C1 segment of cervical spinal cord (tissue), 14 donors: ENCODE results near the gene SPON2.

Experiments
- DNase-seq, 14 donors: peaks; one replicate each; lab custom pipeline; 2025; lab: John Stamatoyannopoulos, UW

Gene SPON2

DNA sequence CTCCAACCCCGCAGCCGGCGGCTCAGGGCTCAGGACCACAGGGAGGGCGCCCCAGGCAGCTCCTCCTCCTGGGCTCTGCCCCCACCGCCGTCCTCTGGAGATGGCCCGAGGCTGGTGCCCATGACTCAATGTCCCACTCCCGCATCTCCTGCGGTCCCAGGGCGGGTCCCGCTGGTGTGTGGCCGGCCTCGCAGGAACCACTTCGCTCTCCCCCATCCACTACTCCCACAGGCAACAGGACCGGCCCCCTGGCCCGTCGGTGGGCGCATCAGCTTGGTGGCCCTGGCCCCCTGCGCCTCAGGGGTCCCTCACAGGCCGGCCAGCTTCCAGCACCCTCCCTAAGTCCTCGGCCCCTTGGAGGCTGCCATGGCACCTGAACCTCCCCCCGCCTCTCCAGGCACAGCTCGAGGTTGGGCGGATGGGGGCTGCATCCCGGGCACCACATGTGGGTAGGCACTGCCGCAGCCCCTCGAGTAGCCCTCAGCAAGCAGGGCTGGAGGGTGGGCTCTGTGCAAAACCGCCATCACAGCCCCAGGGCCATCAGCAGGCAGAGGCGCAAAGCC lies 22.8 kb upstream of the SPON2 start:
- DNase-seq, result no peak

DNA sequence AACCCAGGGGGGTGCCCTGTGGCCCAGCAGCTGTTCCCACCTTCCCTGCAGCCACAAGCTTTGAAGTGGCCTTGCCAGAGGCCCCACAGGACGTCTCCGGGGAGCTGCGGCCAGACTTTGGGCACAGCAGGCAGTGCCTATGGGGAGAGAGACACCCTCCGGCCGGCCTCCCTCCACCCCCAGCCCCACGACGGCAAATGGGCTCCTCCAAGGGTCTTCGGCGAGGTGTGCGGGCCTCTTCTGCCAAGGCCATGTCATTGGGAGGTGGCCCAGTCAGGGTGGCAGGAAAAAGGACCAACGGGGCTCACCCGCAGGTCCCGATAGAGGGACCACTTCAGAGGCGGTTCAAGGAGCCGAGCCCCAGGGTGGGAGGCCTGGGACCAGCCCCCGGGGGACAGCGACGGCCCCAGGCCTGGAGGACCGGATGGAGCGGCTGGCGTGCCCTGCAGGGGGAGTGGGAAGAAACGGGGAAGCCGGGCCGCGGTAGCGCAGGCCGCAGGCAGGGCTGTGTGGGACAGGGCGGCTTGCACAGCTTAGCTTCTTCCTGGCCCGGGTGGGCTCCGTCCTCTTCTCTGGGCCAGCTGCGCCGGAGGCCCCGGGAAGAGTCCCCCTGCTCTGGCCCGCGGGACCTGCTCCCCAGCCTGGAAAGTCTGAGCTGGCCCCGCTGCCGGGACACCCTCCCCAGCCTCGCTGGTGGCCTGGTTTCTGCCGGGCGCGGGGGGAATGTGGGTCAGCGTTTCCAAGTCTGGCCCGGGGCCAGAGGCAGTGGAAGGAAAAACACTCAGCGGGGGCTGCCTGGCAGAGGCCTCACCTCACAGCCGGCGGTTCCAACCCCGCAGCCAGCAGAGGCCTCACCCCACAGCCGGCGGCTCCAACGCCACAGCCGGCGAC lies 21.9 kb upstream of the SPON2 start:
- DNase-seq, result peak in 8 of 14 donors; percentile 12 to 89 (median 29)

DNA sequence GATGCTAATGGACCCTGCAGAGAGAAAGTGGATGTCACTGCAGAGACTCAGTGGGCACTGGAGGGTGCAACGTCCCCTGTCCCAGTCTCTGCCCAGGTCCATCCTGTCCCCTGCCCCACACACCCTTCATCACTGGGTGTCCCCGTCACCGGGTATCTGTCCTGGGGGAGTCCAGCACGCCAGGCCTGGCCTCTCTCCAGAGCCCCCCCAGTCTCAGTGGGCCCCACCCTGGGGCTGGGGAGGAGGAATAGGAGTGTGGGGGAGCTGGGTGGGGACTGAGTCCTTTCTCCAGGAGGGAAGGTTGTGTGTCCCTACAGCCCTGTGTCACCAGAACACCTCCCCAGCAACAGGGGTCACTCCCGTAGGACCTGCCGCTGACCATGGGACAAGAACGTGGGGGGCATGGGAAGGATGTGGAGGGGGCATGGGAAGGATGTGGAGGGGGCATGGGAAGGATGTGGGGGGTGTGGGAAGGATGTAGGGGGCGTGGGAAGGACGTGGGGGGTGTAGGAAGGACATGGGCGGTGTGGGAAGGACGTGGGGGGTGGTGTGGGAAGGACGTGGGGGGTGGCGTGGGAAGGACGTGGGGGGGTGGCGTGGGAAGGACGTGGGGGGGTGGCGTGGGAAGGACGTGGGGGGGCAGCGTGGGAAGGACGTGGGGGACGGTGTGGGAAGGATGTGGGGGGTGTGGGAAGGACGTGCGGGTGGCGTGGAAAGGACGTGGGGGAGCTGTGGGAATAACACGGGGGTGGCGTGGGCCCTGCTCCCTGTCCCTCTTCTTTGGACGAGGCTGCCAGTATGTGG lies 21.0 kb upstream of the SPON2 start:
- DNase-seq, result no peak

DNA sequence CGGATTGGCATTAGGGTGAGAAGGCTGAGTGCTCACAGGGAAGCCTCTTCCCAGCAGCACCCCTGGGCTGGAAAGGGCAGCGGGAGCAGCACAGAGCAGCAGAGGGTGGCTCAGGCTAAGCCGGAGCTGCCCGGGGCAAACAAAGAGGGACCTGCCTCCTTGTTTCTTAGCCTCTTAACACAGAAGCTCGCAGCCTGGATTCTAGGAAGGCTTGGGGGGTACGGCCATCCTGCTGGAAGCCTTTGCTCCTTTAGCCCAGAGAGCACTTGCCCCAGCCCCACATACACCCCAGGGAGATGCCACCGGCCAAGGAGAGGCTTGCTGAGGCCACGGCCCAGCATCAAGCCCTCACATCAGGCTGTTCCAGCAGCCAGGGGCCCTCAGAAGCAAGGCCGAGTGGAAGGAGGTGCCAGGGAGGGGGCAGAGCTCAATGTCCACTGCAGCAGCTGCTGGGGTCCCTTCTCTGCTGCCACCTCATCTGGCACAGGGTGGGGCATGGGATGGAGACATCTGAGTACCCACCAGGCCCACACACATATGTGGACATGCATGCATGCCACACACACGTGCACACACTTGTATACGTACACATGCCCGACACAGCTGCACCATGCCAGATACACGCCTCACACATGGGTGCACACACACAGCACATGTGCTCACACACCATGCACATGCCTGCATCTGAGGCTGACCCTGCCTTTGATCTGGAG lies 20.3 kb upstream of the SPON2 start:
- peak in 4 of 14 donors; percentile 62 to 69 (median 66) for DNase-seq

DNA sequence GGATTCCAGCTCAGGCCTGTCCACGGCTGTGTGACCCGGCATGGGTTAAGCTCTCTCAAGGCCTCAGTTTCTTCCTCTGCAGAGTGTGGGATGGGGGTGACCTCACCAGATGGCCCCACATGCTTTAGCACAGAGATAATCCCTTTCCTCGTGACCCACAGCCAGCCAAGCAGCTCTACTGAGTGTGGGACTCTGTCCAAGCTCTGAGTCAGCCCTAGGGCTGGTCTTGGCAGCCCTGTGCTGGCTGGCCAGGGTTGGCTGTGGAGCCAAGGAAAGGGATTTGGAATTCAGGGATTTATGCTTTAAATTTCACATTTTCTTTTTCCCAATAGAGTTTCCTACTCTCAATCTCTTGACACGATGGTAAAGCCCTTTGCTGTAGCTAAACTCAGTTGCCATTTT lies 19.7 kb upstream of the SPON2 start:
- DNase-seq, result peak in 12 of 14 donors; percentile 61 to 94 (median 76)

DNA sequence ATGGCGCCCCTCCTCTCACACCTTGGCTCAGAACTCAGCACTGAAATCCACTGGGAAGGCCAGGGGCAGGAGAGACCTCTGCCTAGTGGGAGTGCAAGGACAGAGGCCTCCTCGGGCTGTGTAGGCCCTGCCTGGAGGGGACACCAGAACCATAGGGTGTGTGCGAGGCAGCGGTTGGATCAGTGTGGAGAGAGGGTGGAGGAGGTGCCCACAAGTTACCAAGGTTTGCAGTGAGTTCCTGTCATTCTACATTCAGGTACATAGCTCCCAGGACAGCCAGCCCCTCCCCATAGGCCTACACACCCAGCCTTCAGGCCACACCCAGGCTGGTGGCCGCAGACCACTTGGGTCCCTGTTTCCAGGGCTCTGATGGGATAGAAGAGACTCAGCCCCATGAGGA lies 19.2 kb upstream of the SPON2 start:
- no peak for DNase-seq

DNA sequence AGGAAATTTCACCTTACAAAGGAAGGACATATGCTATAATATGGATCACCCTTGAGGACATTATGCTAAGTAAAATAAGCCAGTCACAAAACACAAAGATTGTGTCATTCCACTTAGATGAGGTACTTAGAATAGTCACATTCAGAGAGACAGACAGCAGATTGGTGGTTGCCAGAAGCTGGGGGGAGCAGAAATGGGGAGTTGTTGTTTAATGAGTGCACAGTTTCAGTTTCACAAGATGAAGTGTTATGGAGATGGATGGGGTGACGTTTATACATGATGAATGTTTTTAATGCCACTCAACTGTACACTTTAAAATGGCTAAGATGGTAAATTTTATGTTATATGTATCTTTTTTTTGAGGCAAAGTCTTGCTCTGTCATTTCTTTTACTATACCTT lies 14.8 kb upstream of the SPON2 start:
- no peak for DNase-seq

DNA sequence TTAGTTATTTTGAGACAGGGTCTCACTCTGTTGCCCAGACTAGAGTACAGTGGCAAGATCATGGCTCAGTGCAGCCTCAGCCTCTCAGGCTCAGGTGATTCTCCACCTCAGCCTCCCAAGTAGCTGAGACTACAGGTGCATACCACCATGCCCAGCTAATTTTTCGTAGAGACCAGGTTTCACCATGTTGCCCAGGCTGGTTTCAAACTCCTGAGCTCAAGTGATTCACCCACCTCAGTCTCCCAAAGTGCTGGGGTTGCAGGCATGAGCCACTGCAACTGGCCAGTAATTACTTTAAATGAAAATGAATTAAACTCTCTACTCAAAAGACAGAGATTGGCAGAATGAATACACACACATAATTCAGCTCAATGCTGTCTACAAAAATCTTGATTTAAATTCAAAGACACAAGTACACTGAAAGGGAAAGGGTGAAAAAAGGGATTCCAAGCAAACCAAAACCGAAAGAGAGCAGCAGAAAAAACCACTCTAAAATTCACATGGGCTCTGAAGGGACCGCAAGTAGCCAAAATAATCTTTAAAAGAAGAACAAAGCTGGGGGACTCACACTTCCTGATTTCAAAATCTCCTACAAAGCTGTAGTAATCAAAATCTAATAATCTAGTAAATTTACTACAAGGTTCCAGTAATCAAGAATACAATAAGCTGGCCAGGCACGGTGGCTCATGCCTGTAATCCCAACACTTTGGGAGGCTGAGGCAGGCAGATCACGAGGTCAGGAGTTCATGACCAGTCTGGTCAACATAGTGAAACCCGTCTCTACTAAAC lies 11.8 kb upstream of the SPON2 start:
- DNase-seq, result no peak

DNA sequence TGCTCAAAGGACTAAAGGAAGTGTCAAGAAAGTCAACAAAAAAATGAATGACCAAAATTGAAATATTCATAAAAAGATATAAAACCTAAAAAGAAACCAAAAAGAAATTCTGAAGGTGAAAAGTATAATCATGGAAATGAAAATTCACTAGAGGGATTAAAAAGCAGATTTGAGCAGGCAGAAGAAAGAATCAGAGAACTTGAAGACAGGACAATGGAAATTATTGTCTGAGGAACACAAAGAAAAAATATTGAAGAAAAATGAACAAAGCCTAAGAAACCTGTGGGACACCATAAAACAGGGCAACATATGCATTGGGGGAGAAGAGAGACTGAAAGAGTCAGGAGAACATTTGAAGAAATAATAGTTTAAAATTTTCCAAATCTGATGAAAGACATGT lies 9.9 kb upstream of the SPON2 start:
- no peak for DNase-seq

DNA sequence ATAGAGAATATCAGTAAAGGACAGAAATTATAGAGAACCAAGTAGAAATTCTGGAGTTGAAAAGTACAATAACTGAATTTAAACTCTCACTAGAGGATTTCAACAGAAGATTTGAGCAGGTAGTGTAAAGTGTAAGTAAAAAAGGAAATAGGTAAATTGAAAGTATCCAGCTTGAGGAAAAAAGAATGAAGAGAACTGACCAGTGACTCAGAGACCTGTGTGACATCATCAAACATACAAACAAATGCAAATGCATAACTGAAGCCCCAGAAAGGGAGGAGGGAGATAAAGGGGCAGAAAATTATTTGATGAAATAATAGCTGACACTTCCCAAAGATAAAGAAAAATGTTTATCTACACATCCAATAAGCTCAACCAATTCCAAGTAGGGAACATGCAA lies 8.3 kb upstream of the SPON2 start:
- no peak for DNase-seq

DNA sequence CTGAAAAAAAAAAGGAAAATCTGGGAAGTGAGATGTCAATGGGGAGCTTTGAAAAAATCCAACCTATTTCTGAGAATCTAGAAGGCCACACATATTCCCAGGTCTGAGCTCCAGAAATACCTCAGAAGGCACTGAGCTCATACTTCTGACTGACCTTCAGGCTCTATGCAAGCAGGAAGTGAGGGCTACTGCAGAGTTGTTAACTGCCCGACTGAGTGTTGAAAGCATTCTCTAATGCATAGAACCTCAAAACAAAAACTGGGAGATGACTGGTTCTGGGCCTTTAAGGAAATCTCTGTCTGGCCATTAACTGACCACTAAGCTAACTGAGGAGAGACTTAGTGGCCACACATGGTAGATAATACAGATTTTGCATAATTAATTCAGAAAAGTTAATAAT lies 7.6 kb upstream of the SPON2 start:
- DNase-seq, result no peak

DNA sequence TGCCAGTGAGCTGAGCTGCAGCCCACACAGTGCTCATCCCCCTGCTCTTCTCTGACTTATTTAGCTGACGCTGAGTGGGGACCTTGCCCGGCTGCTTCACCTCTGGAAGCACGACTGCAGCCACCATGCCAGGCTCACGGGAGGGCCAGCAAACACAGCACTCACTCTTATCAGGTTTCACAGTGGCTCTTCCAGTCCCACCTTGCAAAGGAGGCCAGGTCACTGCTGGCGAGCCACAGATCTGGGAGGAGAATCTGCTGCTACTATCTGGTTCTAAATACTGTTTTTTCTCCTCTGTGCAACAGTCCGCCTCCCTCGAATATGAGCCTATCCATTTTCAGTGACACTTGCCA lies 6.7 kb upstream of the SPON2 start:
- DNase-seq, result no peak

DNA sequence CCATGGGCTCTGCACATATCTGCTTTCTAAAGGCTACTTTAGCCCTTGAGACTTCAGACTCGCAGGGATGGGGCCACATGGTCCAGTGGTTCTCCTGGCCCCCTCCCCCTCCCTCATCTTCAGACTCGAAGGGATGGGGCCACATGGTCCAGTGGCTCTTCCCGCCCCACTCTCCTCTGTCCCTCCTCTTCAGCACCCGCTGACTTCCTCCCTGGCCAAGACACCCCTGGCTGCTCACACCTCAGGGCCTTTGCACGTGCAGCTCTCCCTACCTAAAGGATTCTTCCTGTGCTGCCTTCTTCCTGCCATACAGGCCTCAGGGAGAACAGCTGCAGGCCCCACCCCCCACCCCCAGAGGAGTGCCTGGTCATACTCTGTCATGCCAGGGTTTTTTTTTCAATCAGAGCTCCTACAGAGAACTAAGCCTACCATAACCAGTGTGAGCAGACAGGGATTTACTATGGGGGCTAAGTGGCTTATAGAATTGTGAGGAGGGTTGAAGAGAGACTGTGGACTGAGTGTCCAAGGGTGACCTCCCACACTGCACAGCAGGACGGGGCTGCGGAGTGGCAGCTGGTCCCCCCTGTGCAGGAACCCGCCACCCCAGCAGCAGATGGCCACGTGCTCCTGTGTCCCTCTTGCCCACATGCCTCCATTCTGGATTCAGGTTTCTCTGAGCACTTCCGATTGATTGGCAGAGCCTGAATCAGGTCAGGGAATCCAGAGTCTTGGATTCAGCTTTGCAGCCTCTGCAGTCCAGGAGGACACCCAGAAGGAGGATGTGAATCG lies 6.1 kb upstream of the SPON2 start:
- no peak for DNase-seq

DNA sequence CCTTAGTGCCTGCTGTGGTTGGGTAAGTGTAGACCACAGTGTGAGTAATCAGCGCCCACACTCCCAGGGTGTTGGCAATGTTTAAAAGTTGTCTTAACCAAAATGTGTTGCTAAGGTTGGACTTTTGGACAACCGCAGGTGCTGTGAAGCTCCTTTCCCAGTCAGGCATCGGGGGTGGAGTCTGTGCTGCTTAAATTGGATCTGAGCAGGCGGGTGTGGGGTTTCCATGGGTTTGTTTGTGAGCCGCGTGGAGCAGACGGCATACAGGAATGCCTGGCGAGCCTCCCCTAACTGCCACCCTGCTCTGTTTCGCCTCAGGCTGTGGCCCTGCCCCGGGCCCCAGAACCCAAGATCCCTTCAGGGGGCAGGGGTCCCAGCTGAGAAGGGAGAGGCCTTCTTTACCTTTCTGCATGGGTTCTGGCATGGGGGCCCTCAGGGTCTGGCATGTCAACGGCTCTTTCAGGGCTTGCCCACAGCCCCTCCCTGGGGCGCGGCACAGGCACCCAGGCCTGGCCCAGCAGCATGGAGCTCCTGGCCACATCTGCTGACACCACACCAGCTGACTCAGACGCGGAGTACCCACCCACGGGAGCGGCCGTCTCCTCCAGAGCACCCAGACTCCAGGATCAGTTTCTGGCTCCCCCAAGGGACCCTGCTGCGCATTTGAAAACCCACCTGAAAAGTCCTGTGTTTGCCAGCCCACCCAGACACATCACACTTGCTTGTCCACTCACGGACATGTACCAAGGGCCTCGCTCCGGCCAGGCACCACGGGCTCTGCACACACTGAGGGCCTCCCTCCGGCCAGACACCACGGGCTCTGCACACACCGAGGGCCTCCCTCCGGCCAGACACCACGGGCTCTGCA lies 5.1 kb upstream of the SPON2 start:
- DNase-seq, result no peak

DNA sequence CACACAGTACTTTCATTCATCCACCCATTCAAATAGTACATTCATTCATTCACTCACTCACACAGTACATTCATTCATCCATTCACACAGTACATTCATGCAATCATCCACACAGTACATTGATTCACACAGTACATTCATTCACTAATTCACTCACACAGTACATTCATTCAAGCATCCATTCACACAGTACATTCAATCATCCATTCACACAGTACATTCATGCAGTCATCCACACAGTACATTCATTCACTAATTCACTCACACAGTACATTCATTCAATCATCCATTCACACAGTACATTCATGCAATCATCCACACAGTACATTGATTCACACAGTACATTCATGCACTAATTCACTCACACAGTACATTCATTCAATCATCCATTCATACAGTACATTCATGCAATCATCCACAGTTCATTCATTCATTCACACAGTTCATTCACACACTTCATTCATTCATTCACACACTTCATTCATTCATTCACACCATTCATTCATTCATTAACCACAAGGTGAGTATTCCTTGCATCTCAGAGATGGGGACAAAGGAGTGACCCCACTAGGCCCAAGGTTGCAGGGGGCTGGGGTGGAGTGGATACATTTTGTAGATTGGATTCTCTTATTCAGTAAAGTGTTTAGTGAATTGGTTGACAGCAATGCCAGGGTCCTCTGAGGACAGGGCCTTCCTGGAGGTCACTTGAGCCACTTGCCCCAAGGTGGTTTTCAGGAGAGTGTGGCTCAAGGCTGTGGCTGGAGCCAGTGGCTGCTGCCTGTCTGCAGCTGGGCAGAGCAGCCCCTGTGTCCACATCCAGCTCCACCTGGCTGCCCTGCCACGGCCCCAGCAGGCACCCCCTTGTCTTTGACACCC lies 4.3 kb upstream of the SPON2 start:
- DNase-seq, result no peak

DNA sequence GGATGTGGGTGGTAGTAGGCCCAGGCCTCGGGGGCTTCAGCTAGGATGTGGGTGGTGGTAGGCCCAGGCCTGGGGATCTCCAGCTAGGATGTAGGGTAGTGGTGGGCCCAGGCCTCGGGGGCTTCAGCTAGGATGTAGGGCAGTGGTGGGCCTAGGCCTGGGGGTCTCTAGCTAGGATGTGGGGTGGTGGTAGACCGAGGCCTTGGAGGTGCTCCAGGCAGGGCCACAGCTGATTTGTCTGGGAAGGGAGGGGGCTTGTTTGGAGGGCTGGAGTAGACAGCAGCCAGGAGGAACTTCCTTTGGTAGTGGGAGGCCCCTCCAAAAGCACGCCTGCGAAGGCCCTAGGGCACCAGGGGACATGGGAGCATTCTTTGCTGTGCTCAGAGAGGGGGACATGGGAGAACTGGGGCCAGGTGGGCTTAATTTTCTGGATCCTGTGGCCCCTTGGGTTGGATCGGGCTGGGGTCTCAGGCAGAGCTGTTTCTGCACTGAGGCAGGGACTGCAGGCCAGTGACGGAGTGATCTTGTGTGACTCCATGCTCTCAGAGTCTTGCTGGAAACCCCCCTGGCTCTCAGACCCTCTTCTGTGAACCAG lies 3.3 kb upstream of the SPON2 start:
- no peak for DNase-seq

DNA sequence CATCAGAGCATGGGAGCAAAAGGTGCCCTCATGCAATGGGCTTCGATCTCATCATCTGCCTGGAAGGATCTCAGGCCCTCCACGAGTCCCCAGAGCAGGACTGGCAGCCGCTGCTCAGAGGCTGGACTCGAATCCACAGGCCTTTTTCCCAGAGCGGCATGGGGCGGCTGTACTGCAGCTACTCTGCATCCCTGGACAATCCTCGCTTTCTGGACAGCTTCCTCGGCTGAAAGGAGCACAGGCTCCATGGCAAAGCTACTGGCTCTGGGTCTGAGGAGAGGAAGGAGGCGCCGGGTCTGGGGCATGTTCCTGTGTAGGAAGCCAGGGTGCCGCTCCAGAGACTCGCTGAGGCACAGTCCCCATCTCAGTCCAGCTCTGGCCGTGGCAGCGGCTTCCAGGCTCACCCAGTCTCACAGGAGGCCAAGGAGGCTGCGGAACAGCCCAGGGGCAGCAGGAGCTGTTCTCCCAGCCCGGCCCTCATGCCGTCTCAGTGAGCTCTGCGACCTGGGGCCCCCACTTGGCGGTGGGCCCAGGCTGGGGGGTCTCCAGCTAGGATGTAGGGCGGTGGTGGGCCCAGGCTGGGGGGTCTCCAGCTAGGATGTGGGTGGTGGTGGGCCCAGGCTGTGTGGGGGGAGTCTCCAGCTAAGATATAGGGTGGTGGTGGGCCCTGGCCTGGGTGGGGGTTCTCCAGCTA lies 2.7 kb upstream of the SPON2 start:
- no peak for DNase-seq
